ENCODE results near the gene PPL. TPM values are rescaled to one million over a fixed set of nuclear protein-coding genes. Genes with fewer than 3 reads are reported as not detected.

Gene PPL
- total and polyA plus RNA-seq, 3 donors from 2014 or later, result 5.4 to 6.8 (median 6.1) TPM

GRCh38 chr16:4873091-4873490, 63.9 kb downstream of the PPL start:
- TF ChIP-seq CTCF (IDR thresholded peaks at IDR 0.05), result no peak
- no peak for TF ChIP-seq POLR2A (IDR thresholded peaks at IDR 0.05)
- no peaks in the 10 kb centered on the region for H3K27me3 ChIP-seq
- no peaks in the 10 kb centered on the region for H3K4me1 ChIP-seq
- no peaks in the 10 kb centered on the region for H3K36me3 ChIP-seq (ENCODE audit: low read depth, missing control alignments)
- WGBS, 2 donors, result 80 to 84% methylated on average over 3 of the region's 3 CpGs
- H3K9me3 ChIP-seq, result no peaks in the 10 kb centered on the region
- H3K4me3 ChIP-seq, result no peak overlapping the region
- no peak for DNase-seq
- intact Hi-C loops (cut with DNase I; ENCODE audit: low total_unique reads), result no loop called here
- H3K27ac ChIP-seq, result no peak overlapping the region

- no peak for TF ChIP-seq CTCF (IDR thresholded peaks at IDR 0.05)
- no peak for TF ChIP-seq POLR2A (IDR thresholded peaks at IDR 0.05)
- no peak overlapping the region for H3K4me3 ChIP-seq
- intact Hi-C loops (cut with DNase I; ENCODE audit: low total_unique reads), result no loop called here
- H3K27me3 ChIP-seq, result no peaks in the 10 kb centered on the region
- H3K36me3 ChIP-seq (ENCODE audit: low read depth, missing control alignments), result no peaks in the 10 kb centered on the region
- H3K9me3 ChIP-seq, result no peaks in the 10 kb centered on the region
- no peak overlapping the region for H3K27ac ChIP-seq
- DNase-seq, result no peak
- WGBS, 2 donors, result 78 to 83% methylated on average over 4 of the region's 4 CpGs
- H3K4me1 ChIP-seq, result no peaks in the 10 kb centered on the region
Measured at GRCh38 chr16:4871071-4871470, 65.9 kb downstream of the PPL start.

DNA sequence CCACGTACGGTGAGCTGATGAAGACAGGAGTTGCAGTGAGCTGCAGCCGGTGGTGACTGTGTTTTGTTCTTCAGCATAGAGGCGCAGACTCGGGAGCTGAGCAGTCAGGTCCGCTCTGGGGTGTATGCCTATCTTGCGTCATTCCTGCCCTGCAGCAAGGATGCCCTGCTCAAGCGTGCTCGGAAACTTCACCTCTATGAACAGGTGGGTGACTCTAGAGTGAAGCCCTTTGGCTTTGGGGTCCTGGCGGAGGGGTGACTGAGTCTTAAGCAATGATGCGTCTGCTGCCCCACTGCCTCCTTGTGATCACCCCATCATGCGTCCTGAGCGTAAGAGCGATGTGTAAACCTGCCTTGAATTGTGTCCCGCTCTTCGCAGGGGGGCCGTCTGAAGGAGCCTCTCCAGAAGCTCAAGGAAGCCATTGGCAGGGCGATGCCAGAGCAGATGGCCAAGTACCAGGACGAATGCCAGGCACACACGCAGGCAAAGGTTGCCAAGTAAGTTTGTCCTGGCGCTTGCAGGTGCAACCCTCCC, 66.7 kb downstream of the PPL start:
- Histone ChIP-seq H3K9me3 (no peaks in the 10 kb centered on the region), H3K36me3 (ENCODE audit: low read depth, missing control alignments) (no peaks in the 10 kb centered on the region), H3K27me3 (no peaks in the 10 kb centered on the region), H3K4me3 (no peak overlapping the region), H3K4me1 (no peaks in the 10 kb centered on the region), H3K27ac (no peak overlapping the region)
- TF ChIP-seq CTCF (IDR thresholded peaks at IDR 0.05), result no peak
- no peak for TF ChIP-seq POLR2A (IDR thresholded peaks at IDR 0.05)
- intact Hi-C loops (cut with DNase I; ENCODE audit: low total_unique reads), result no loop called here
- WGBS, 2 donors, result 93 to 96% methylated on average over 20 to 21 of the region's 21 CpGs
- no peak for DNase-seq

- 82 to 85% methylated on average over 13 of the region's 13 CpGs for WGBS, 2 donors
- Histone ChIP-seq H3K36me3 (ENCODE audit: low read depth, missing control alignments) (no peaks in the 10 kb centered on the region), H3K9me3 (no peaks in the 10 kb centered on the region), H3K4me3 (no peak overlapping the region), H3K27ac (no peak overlapping the region), H3K4me1 (no peaks in the 10 kb centered on the region), H3K27me3 (no peaks in the 10 kb centered on the region)
- TF ChIP-seq POLR2A (IDR thresholded peaks at IDR 0.05), result no peak
- TF ChIP-seq CTCF (IDR thresholded peaks at IDR 0.05), result no peak
- DNase-seq, result no peak
- intact Hi-C loops (cut with DNase I; ENCODE audit: low total_unique reads), result no loop called here
Measured at GRCh38 chr16:4869147-4869805, 67.7 kb downstream of the PPL start.

DNA sequence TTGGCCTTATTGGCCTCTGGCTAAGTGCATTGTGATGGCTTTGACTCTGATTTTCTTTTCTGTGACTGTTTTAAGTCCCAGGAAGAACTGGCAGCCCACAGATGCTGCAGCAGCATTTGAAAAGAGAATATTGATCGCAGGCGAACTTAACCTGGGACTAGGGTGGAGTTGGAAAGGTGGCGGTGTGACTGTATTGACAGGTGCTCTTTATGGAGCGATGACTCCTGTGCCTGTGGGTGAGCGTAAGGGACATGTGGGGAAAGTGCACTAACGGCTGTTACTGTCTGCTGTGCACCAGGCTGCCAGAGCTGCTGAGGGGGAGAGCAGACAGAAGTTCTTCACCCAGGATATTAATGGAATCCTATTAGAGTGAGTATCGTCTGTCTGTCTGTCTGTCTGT, 68.4 kb downstream of the PPL start:
- H3K27me3 ChIP-seq, result no peaks in the 10 kb centered on the region
- no peaks in the 10 kb centered on the region for H3K9me3 ChIP-seq
- TF ChIP-seq POLR2A (IDR thresholded peaks at IDR 0.05) (no peak), CTCF (IDR thresholded peaks at IDR 0.05) (no peak)
- DNase-seq, result no peak
- intact Hi-C loops (cut with DNase I; ENCODE audit: low total_unique reads), result no loop called here
- H3K4me3 ChIP-seq, result no peak overlapping the region
- no peaks in the 10 kb centered on the region for H3K36me3 ChIP-seq (ENCODE audit: low read depth, missing control alignments)
- H3K27ac ChIP-seq, result no peak overlapping the region
- H3K4me1 ChIP-seq, result no peaks in the 10 kb centered on the region
- WGBS, 2 donors, result 86 to 95% methylated on average over 7 of the region's 7 CpGs

Data from testis (tissue), 3 donors.